ES-I3 (cell line): ENCODE data around the gene OR12D2.
"Not testable (repeated sequence)": the region's sequence is repeated elsewhere in the genome, so short reads cannot be mapped to it uniquely, and the experiment has no call there.

Experiments used
- H3K36me3 ChIP-seq: 2 replicates; pipeline ENCODE4 v1.6.1; 2013; ENCODE audit warnings: mild to moderate bottlenecking, low read length, control low read depth, moderate library complexity; ENCODE audit not compliant: insufficient read depth
- H3K4me1 ChIP-seq: 2 replicates; pipeline ENCODE4 v1.6.1; 2013; ENCODE audit warnings: mild to moderate bottlenecking, control low read depth, low read length; ENCODE audit not compliant: insufficient read depth
- H3K9ac ChIP-seq: 2 replicates; pipeline ENCODE4 v1.6.1; 2013; ENCODE audit warnings: low read depth, mild to moderate bottlenecking, low read length, moderate library complexity
- H3K9me3 ChIP-seq: 2 replicates; pipeline ENCODE4 v1.6.1; 2013; ENCODE audit warnings: mild to moderate bottlenecking, low read length, moderate library complexity; ENCODE audit not compliant: control insufficient read depth, insufficient read depth

Gene OR12D2, protein sequence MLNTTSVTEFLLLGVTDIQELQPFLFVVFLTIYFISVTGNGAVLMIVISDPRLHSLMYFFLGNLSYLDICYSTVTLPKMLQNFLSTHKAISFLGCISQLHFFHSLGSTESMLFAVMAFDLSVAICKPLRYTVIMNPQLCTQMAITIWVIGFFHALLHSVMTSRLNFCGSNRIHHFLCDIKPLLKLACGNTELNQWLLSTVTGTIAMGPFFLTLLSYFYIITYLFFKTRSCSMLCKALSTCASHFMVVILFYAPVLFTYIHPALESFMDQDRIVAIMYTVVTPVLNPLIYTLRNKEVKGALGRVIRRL

GRCh38 chr6:29395331-29395730 lies at the start of gene OR12D2:
Gene OR12D2 (plus strand): TSS chr6:29395631. CDS start chr6:29396700, 1,069 bp downstream.
- H3K9me3 ChIP-seq, result no peaks in the 10 kb centered on the region
- no peak within 1 kb of the TSS for H3K9ac ChIP-seq
- no peaks in the 10 kb centered on the region for H3K36me3 ChIP-seq
- H3K4me1 ChIP-seq, result no peaks in the 10 kb centered on the region

DNA sequence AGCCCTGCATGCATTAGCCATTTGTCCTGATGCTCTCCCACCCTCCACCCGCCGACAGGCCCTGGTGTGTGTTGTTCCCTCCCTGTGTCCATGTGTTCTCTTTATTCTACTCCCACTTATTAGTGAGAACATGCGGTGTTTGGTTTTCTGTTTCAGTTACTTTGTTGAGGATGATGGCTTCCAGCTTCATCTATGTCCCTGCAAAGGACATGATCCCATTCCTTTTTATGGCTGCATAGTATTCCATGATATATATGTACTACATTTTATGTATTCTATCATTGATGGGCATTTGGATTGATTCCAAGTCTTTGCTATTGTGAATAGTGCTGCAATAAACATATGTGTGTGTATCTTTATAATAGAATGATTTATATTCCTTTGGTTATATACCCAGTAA lies 46.1 kb upstream of the OR12D2 start:
- H3K9ac ChIP-seq, H3K9me3 ChIP-seq, H3K36me3 ChIP-seq, H3K4me1 ChIP-seq: not testable (repeated sequence)

DNA sequence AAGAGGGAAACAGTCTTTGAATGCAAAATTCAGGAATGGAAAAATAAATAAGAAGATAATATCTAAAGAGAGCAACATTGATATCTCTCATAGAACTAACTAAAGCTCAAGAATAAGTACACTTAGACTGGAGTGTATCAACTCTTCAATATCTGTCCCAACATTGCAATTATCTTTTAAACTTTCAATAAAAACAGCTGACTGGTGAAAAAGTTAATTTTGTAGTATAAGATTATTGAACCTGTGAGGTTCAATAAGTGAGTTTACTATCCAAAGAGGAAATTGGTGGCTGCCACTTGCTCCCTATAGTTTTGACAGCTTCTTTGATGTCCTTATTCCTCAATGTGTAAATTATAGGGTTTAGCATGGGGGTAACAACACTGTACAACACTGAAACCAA lies 40.5 kb upstream of the OR12D2 start:
- Histone ChIP-seq H3K9me3 (no peaks in the 10 kb centered on the region), H3K9ac (no peak overlapping the region), H3K36me3 (no peaks in the 10 kb centered on the region), H3K4me1 (no peaks in the 10 kb centered on the region)

DNA sequence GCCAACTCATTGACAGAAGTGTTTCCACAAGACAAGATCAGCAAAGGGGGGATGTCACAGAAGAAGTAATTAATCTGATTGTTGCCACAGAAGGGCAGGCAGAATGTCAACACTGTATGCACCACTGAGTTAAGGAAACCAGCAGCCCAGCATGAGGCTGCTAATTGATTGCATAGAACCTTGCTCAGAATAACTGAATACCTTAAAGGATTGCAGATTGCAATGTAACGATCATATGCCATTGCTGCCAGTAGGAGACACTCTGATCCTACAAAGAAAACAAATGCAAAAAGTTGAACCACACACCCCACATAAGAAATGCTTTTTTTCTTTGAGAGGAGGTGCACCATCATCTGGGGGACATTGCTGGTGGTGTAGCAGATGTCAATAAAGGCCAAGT lies 39.8 kb upstream of the OR12D2 start:
- no peaks in the 10 kb centered on the region for H3K4me1 ChIP-seq
- no peaks in the 10 kb centered on the region for H3K9me3 ChIP-seq
- H3K36me3 ChIP-seq, result no peaks in the 10 kb centered on the region
- H3K9ac ChIP-seq, result no peak overlapping the region

DNA sequence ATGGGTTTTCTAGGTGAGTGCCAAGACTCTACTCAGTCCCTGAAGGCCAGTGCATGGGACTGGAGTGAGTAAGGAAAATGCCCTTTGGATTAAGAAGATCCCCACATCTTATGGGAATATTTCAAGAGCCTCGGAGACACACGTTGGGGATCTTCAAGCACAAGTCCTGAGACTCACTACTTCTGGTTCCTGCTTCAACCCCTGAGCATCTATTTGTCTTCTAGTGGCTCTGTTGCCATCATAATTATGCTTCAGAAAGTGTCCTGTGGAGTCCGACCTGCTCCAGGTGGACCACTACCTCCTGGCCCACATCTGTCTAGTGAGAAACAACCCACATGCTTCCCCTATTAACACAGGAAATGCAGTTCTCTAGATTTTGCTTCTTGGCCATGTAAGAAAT lies 26.7 kb upstream of the OR12D2 start, which contains the start of gene OR5V1:
Gene OR5V1, minus strand, starts transcription at position 101 of the 400 bp plus-strand sequence. CDS start 12,670 bp downstream, outside the sequence.
- no peaks in the 10 kb centered on the region for H3K9me3 ChIP-seq
- no peak within 1 kb of the TSS for H3K9ac ChIP-seq
- H3K36me3 ChIP-seq, result no peaks in the 10 kb centered on the region
- no peaks in the 10 kb centered on the region for H3K4me1 ChIP-seq

- no peak within 1 kb of the TSS for H3K9ac ChIP-seq
- no peaks in the 10 kb centered on the region for H3K4me1 ChIP-seq
- no peaks in the 10 kb centered on the region for H3K36me3 ChIP-seq
- no peaks in the 10 kb centered on the region for H3K9me3 ChIP-seq
These were observed 20.2 kb upstream of the OR12D2 start, which contains the start of gene OR12D3 for GRCh38 chr6:29375191-29375590. Gene OR12D3 (minus strand): TSS chr6:29375291. CDS start chr6:29375287, 4 bp downstream.

DNA sequence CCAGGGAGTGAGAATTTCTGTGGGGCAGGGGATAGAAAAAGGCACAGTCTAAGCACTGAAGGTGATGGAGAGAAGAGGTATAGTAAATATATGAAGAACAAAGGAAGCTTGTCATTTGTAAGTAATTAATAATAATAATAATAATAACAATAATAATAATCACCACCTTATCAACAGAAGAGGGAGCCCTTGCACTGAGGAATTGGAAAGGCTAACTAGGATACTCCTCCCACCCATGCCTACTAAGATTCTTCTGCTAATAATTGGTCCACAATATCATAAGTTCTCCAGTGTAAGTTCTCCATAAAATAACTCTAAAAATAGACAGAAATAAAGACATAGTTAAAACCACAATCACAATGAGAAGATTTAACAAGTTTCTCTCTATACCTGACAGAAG lies 19.4 kb upstream of the OR12D2 start:
- Histone ChIP-seq H3K36me3 (no peaks in the 10 kb centered on the region), H3K4me1 (no peaks in the 10 kb centered on the region), H3K9me3 (no peaks in the 10 kb centered on the region), H3K9ac (no peak overlapping the region)

DNA sequence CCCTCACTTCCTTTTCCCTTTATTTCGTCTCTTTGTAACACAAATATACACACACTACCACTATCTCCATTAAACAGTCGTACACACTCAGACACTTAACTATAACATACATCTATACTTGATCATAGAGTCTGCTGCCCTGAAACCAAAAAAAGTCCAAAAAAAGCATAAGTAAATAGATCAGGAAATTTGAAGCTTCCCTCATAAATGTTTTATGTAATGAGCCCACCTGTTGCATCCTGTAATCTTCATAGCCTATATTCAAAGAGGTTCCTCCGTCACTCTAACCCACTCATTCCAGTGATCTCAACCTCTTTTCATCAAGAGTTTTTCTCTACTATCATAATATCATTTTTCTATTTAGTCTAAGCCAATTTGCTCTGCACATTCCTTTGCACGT lies 6.9 kb upstream of the OR12D2 start:
- Histone ChIP-seq H3K4me1 (no peaks in the 10 kb centered on the region), H3K36me3 (no peaks in the 10 kb centered on the region), H3K9ac (no peak overlapping the region), H3K9me3 (no peaks in the 10 kb centered on the region)

- Histone ChIP-seq H3K9me3 (no peaks in the 10 kb centered on the region), H3K4me1 (no peaks in the 10 kb centered on the region), H3K9ac (no peak overlapping the region), H3K36me3 (no peaks in the 10 kb centered on the region)
These were observed 4.1 kb downstream of the OR12D2 start for GRCh38 chr6:29399525-29399924.

DNA sequence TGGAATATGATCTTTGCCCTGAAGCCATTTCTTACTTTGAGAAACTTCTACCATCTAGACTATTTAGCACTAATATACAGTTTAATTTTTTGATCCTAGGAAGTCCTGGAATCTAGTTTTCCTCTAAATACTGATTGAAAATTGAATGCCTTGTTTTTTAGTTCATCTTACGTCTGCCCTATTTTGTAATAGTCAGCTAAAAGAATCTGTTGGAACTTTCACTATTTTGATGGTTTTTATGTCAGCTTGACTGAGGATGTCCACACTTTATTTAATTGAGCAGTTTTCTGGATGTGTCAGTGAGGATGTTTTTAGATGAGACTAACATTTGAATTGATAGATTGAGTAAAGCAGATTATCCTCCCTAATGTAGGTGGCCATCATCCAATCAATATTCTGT lies 8.4 kb downstream of the OR12D2 start:
- Histone ChIP-seq H3K9ac (no peak overlapping the region), H3K36me3 (no peaks in the 10 kb centered on the region), H3K9me3 (no peaks in the 10 kb centered on the region), H3K4me1 (no peaks in the 10 kb centered on the region)

- peaks cover 2% of the 10 kb centered on the region; the same call in 1 of the 2 replicates for H3K9me3 ChIP-seq
- H3K36me3 ChIP-seq, result no peaks in the 10 kb centered on the region
- H3K9ac ChIP-seq, result no peak within 1 kb of the TSS
- no peaks in the 10 kb centered on the region for H3K4me1 ChIP-seq
These were observed 19.2 kb downstream of the OR12D2 start, which contains the start of gene OR12D1 for GRCh38 chr6:29414588-29414987. Gene OR12D1 (plus strand): TSS chr6:29414928.

DNA sequence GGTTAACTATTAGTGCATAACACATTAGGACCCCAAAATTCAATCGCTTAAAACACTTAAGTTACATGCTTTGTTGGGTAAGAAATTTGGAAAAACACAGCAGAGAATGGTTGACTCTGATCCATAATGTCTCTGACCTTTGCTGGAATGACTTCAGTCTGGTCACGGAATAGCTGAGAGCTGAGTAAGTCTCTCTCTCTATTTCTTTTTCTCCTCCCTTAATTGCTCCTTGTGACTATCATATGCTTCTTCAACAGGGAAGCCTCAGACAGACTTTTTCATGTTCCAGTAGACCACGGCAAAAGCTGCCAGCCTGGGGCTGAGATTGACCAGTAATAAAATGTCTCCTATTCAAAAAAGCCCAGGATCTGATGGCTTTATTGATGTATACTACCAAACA lies 24.1 kb downstream of the OR12D2 start:
- no peaks in the 10 kb centered on the region for H3K36me3 ChIP-seq
- H3K9me3 ChIP-seq, result no peaks in the 10 kb centered on the region
- H3K9ac ChIP-seq, result no peak overlapping the region
- H3K4me1 ChIP-seq, result no peaks in the 10 kb centered on the region; the same call in 1 of the 2 replicates

DNA sequence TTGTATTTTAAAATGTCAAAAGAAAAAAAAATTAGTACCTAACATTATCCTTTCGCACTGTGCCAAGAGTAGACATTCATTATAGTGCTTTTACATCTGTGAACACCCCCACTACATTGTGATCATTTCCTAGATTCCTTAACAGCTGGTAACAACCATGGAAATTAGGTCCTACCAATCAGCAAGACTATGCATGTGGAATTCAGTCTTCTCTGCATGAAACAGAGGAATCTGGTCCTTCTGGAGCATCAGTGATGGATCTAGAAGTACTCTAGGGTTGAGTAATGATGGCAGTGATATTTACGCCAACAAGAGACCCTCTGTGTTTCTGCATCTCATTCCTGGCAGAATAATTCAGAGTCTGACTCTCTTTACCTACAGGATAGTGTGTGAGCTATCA lies 28.7 kb downstream of the OR12D2 start:
- no peaks in the 10 kb centered on the region for H3K9me3 ChIP-seq
- H3K9ac ChIP-seq, result no peak overlapping the region
- H3K36me3 ChIP-seq, result no peaks in the 10 kb centered on the region
- H3K4me1 ChIP-seq, result no peaks in the 10 kb centered on the region; the same call in 1 of the 2 replicates

DNA sequence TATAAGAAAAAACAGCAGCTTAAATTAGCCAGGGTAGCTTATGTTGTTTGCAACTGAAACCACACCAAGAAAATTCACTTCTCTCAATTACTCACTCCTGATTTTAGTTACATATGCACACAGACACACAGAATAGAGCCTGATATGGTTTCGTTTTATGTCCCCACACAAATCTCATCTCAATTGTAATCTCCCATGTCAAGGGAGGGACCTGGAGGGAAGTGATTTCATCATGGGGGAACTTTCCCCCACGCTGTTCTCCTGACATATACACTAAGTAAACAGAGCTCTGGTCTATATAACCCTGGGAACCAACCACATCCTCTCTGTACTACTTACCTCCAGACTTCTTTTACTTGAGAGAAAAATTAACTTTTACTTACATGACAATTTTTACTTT lies 29.1 kb downstream of the OR12D2 start:
- Histone ChIP-seq H3K9me3 (no peaks in the 10 kb centered on the region), H3K4me1 (no peaks in the 10 kb centered on the region; the same call in 1 of the 2 replicates), H3K36me3 (no peaks in the 10 kb centered on the region), H3K9ac (no peak overlapping the region)

DNA sequence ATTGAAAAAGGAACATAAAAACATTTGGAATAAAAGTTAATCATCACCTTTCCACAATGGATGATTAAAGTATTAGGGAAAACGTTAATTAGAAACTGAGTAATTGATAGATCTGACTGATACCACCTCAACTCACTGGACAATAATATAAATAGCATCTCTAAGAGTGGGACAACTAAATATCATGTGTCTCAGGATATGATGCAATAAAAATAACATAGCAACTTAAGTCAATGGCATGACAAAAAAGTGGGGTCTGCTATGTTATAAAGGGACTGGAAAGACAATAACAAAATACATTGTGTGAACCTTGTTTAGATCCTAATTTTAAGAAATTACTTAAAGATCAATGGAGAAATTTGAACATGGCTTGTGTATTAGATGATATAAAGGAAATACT lies 29.6 kb downstream of the OR12D2 start:
- H3K4me1 ChIP-seq, result no peaks in the 10 kb centered on the region; the same call in 1 of the 2 replicates
- no peaks in the 10 kb centered on the region for H3K9me3 ChIP-seq
- no peak overlapping the region for H3K9ac ChIP-seq
- H3K36me3 ChIP-seq, result no peaks in the 10 kb centered on the region
